ENCODE data around the gene NUDT3.

- TF ChIP-seq CTCF (conservative IDR thresholded peaks at IDR 0.05; ENCODE audit: low read depth in 2 of 2): no peak
- no peak for TF ChIP-seq REST (IDR thresholded peaks at IDR 0.05; ENCODE audit: unreplicated experiment)
- TF ChIP-seq POLR2AphosphoS5 (IDR thresholded peaks at IDR 0.05; ENCODE audit: low read depth): no peak
- no peak for TF ChIP-seq ETS1 (IDR thresholded peaks at IDR 0.05)
- no peak for TF ChIP-seq CREB1 (CRISPR knock-in tag; IDR thresholded peaks at IDR 0.05; ENCODE audit: low read depth)
- TF ChIP-seq ZNF114 (CRISPR knock-in tag; IDR thresholded peaks at IDR 0.05): no peak
- no peak for TF ChIP-seq EZH2 (IDR thresholded peaks at IDR 0.05; ENCODE audit: low read depth, unreplicated experiment)
- no peak for TF ChIP-seq EZH2phosphoT487 (IDR thresholded peaks at IDR 0.05; ENCODE audit: unreplicated experiment)
- no peak for TF ChIP-seq NANOG (IDR thresholded peaks at IDR 0.05; ENCODE audit: borderline replicate concordance)
- TF ChIP-seq JUNB (IDR thresholded peaks at IDR 0.05; ENCODE audit: unreplicated experiment): no peak
Observed at GRCh38 chr6:34373511-34373910, 19.0 kb downstream of the NUDT3 start.
